Hematopoietic multipotent progenitor cell treated with erythropoietin and hydrocortisone succinate and interleukin-3 and kit ligand, for 15 days (in vitro differentiated cells): ENCODE results near the gene NANOS3.

Source experiments
- DNase-seq: peaks from one replicate; pipeline ENCODE4 v3.0.0-alpha.2; 2015; ENCODE audit warnings: low spot score

NANOS3 gene

GRCh38 chr19:13876834-13877233, at the start of gene NANOS3:
Gene NANOS3 (plus strand): TSS chr19:13877134. CDS start chr19:13877249, 115 bp downstream.
- DNase-seq: no peak

- no peak for DNase-seq
These were observed 49.3 kb upstream of the NANOS3 start for GRCh38 chr19:13827656-13828055.

GRCh38 chr19:13830114-13830740, 46.7 kb upstream of the NANOS3 start:
- DNase-seq: no peak

GRCh38 chr19:13830741-13831536, 46.0 kb upstream of the NANOS3 start:
- no peak for DNase-seq

GRCh38 chr19:13831537-13832467, 45.1 kb upstream of the NANOS3 start:
- DNase-seq: no peak

- DNase-seq: peak; percentile 92
These were observed 43.3 kb upstream of the NANOS3 start for GRCh38 chr19:13833330-13834243.

- DNase-seq: no peak
These were observed 42.5 kb upstream of the NANOS3 start for GRCh38 chr19:13834244-13835069.

- no peak for DNase-seq
These were observed 40.9 kb upstream of the NANOS3 start for GRCh38 chr19:13835791-13836723.

- DNase-seq: no peak
These were observed 38.4 kb upstream of the NANOS3 start for GRCh38 chr19:13838435-13839129.

GRCh38 chr19:13839130-13839937, 37.6 kb upstream of the NANOS3 start:
- DNase-seq: peak; percentile 81

- peak; percentile 32 for DNase-seq
These were observed 37.0 kb upstream of the NANOS3 start for GRCh38 chr19:13839938-13840304.

- DNase-seq: peak; percentile 86
These were observed 36.4 kb upstream of the NANOS3 start for GRCh38 chr19:13840305-13841085.

- peak; percentile 51 for DNase-seq
These were observed 35.6 kb upstream of the NANOS3 start for GRCh38 chr19:13841086-13841961.

- DNase-seq: peak; percentile 33
These were observed 35.0 kb upstream of the NANOS3 start for GRCh38 chr19:13841962-13842290.

GRCh38 chr19:13842291-13843103, 34.4 kb upstream of the NANOS3 start:
- peak; percentile 57 for DNase-seq
